Measurements from ENCODE around the gene AKR1C8.
"Not testable (repeated sequence)": the region's sequence is repeated elsewhere in the genome, so short reads cannot be mapped to it uniquely, and the experiment has no call there.

AKR1C8 gene
- 0 to 0.54 reads per million in 2 donors for total RNA-seq

GRCh38 chr10:5184987-5185775 is at the start of gene AKR1C8:
TSS of gene AKR1C8 (minus strand) at chr10:5185150. CDS start at chr10:5185104, 46 bp downstream.
- no peak for DNase-seq

DNA sequence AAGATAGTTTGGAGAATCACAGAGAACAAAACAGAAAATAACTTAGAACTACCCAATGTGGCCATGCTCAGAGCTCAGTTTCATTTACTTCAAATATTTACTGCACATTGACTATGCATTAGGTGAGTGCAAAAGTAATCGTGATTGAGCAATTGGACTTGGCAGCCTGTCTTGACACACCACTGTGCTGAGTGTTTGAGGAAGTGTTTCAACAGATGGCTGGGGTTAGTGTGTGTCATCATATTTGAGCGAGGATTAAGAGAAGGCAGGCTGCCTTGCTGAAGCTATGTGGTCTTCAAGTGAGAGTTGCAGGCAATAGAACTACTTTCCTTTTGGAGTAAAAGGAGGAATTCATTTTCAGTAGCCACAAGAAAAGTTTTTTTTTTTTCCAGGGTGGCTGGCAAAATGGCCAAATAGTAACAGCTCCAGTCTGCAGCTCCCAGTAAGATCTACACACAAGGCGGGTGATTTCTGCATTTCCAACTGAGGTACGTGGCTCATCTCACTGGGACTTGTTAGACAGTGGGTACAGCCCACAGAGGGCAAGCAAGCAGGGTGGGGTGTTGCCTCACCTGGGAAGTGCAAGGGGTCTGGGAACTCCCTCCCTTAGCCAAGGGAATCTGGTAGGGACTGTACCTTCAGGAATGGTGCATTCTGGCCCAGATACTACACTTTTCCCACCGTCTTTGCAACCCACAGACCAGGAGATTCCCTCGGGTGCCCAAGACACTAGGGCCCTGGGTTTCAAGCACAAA is 49.3 kb upstream of the AKR1C8 start:
- DNase-seq, result no peak

- no peak for DNase-seq
These were observed 48.4 kb upstream of the AKR1C8 start for GRCh38 chr10:5233324-5233723.

DNA sequence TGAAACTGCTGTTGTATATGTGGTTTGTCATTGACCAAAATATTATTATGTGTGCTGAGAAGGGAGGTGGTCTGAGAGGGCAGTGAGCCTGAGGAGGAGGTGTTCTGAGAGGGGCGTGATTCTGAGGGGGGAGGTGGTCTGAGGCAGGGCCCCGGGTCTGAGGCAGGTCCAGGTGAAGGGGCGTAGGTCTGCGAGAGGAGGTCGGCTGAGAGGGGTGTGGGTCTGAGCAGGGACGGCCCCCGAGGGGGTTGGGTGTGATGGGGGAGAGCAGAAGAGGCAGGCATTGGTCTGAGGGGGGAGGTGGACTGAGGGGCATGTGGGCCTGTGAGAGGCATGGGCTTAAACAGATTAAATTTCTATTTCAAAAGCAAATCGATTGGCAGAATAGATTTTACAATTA is 44.1 kb upstream of the AKR1C8 start:
- DNase-seq, result no peak

GRCh38 chr10:5222942-5223341 is 38.0 kb upstream of the AKR1C8 start:
- DNase-seq, result not testable (repeated sequence)

DNA sequence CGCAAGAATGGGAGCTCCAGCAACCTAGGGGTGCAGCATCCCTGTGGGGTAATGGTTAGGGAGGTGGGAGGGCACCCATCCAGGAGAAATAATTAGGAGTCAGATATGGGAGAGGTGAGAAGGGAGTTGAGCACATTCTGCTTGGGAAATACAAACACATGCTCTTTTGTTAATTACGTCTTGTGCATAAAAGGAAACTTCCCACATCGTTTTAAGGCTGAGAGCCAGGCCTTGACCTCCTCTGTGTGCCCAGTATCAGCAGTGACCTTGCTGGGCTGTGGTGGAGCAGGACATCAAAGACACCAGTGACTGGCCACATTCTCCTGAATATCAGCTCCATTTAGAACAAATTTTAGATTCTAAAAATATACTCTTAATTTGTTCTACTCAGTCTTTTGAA is 34.3 kb upstream of the AKR1C8 start:
- no peak for DNase-seq

DNA sequence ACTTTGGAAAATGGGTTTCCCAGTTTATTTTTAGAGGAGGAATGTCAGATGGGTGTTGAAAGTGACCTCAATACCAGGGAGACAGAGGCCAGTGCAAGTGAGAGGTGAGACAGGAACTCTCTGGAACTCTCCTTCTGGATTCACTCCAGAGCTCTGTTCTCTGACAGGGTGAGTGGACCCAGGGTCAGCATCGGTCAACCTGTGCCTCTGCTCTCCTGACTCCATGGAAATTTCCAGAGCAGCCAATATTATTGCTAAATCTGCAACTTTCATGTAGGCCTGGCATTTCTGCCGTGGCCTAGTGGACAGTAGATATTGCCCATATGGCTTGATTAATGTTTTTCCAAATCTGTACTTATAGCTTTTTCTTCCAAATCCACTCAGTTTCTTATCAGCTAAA is 31.9 kb upstream of the AKR1C8 start:
- no peak for DNase-seq

GRCh38 chr10:5211696-5212536 is 27.0 kb upstream of the AKR1C8 start:
- DNase-seq, result no peak

DNA sequence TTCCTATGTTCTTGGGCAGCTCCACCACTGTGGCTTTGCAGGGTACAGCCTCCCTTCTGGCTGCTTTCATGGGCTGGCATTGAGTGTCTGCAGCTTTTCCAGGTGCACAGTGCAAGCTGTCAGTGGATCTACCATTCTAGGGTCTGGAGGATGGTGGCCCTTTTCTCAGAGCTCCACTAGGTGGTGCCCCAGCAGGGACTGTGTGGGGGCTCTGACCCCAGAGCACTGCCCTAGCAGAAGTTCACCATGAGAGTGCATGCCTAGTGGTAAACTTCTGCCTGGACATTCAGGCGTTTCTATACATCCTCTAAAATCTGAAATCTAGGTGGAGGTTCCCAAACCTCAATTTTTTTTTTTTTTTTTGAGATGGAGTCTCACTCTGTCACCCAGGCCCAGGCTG is 25.3 kb upstream of the AKR1C8 start:
- not testable (repeated sequence) for DNase-seq

DNA sequence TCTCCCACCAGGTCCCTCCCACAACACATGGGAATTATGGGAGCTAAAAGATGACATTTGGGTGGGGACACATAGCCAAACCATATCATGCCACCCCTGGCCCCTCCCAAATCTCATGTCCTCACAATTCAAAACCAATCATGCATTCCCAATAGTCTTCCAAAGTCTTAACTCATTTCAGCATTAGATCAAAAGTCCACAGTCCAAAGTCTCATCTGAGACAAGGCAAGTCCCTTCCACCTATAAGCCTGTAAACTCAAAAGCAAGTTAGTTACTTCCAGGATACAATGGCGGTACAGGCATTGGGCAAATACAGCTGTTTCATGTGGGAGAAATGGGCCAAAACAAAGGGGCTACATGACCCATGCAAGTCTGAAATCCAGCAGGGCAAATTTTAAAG is 24.8 kb upstream of the AKR1C8 start:
- DNase-seq, result not testable (repeated sequence)

GRCh38 chr10:5206799-5207198 is 21.8 kb upstream of the AKR1C8 start:
- peak in 1 of 5 experiments; percentile 53 for DNase-seq

GRCh38 chr10:5199398-5199797 is 14.4 kb upstream of the AKR1C8 start:
- DNase-seq, result no peak

DNA sequence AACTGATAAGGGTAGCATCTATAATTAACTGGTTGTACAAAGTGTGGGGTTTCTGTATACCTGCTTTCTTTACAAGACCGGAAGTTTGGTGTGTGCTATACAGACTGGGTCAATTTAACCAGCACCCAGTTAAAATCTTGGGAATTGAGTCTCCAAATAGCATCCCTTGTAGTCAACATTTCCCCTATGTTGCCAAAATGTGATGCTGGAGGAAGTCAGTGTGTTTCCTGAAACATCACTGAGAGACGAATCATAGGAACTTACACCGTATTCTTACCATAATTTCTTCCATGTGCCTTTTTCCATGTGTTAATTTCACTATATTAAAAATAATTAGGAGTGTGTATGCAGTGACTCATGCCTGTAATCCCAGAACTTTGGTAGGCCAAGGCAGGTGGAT is 13.4 kb upstream of the AKR1C8 start:
- DNase-seq, result no peak

- DNase-seq, result no peak
These were observed 11.8 kb upstream of the AKR1C8 start, which contains the start of gene AKR1C4 for GRCh38 chr10:5196702-5197113. TSS of gene AKR1C4 (plus strand) at chr10:5196837. CDS start at chr10:5196868, 31 bp downstream.

GRCh38 chr10:5195727-5196374 is 10.9 kb upstream of the AKR1C8 start:
- no peak for DNase-seq

DNA sequence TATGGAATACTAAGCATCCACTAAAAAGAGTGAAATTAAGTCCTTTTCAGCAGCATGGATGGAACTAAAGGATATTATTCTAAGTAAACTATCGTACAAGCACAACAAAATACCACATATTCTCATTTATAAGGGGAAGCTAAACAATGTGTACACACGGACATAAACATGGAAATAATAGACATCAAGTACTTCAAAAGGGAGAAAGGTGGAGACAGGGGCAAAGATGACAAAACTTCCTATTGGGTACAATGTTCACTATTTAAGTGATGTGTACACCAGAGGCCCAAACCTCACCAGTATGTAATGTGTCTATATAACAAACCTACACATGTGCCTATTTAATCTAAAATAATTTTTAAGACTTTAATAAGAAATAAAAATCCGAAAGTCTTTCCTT is 9.5 kb upstream of the AKR1C8 start:
- no peak for DNase-seq

DNA sequence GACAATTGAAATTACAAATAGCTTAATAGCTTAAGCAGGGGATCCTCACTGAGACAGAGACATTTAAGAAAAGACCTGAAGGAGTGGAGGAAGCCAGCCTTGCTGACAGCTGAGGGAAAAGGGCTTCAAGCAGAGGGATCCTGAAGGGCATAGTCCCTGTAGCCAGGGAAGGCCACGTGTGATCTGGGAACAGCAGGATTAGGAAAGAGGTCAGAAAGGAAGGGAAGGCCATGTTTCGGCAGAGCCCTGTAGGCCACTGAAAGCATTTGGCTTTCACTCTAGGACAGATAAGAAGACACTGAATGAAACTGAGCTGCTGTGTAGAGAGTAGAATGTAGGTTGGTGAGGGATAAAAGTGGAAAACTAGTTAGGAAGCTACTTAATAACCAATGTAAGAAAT is 3.4 kb upstream of the AKR1C8 start:
- no peak for DNase-seq

GRCh38 chr10:5187867-5188266 is 2.9 kb upstream of the AKR1C8 start:
- no peak for DNase-seq

DNA sequence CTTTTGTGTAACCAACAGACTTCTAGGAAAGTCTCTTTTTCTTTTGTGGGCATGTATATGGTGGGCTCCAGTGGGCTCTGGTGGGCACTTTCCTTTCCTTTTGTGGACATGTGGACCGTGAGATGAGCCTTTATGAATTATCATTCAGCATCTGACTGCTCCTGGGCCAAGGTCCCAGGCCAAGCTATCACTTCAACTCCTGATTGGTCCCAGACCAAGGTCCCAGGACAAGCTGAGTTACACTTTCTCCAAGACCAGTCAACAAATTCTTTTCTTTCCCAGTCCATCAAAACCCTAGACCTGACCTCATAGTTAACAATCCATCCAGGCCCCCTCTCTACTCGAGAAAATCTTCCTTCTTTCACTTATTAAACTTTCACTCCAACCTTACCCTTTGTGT is 1.0 kb downstream of the AKR1C8 start:
- DNase-seq, result no peak

DNA sequence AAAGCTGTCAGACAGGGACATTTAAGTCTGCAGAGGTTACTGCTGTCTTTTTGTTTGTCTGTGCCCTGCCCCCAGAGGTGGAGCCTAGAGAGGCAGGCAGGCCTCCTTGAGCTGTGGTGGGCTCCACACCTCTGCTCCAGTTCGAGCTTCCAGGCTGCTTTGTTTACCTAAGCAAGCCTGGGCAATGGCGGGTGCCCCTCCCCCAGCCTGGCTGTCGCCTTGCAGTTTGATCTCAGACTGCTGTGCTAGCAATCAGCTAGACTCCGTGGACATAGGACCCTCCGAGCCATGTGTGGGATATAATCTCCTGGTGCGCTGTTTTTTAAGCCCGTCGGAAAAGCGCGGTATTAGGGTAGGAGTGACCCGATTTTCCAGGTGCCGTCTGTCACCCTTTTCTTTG is 4.4 kb downstream of the AKR1C8 start:
- DNase-seq, result not testable (repeated sequence)

DNA sequence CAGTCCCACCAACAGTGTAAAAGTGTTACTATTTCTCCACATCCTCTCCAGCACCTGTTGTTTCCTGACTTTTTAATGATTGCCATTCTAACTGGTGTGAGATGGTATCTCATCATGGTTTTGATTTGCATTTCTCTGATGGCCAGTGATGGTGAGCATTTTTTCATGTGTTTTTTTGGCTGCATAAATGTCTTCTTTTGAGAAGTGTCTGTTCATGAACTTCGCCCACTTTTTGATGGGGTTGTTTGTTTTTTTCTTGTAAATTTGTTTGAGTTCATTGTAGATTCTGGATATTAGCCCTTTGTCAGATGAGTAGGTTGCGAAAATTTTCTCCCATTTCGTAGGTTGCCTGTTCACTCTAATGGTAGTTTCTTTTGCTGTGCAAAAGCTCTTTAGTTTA is 9.4 kb downstream of the AKR1C8 start:
- not testable (repeated sequence) for DNase-seq

- peak in 1 of 5 experiments; percentile 73 for DNase-seq
These were observed 16.0 kb downstream of the AKR1C8 start for GRCh38 chr10:5168897-5169420.
